MCF 10A (cell line): ENCODE data around the gene TMEM169. TPM values are rescaled to one million over a fixed set of nuclear protein-coding genes. Genes with fewer than 3 reads are reported as not detected.

Source experiments
- BruUV-seq: library from RNA; stranded (reverse); fragments of 400-500 nt; replicated peaks from 2 replicates; lab custom pipeline; 2021; lab: Mats Ljungman, UMichigan
- CTCF ChIA-PET: fragments of 300-600 bp; sonication (Branson Sonifier 250); formaldehyde crosslinking; extraction: SDS; loops from one replicate; lab custom pipeline; 2021; ENCODE audit warnings: antibody characterized with exemption, inconsistent platforms; lab: Yijun Ruan, JAX
- POLR2A ChIA-PET: fragments of 300-600, 350-650 bp; sonication (Branson Sonifier 250); formaldehyde crosslinking; extraction: SDS; loops from one replicate; lab custom pipeline; 2020; ENCODE audit warnings: antibody characterized with exemption, inconsistent platforms; lab: Yijun Ruan, JAX
- DNase-seq: peaks from one replicate; pipeline ENCODE4 v3.0.0-alpha.2; 2018; ENCODE audit not compliant: unreplicated experiment
- H3K27ac Mint-ChIP-seq: one replicate; pipeline ENCODE4 v1.8.0; 2022; ENCODE audit warnings: mild to moderate bottlenecking, low read depth, mixed read lengths; ENCODE audit not compliant: unreplicated experiment
- H3K27me3 Mint-ChIP-seq: one replicate; pipeline ENCODE4 v1.8.0; 2022; ENCODE audit warnings: mixed read lengths; ENCODE audit not compliant: insufficient read depth, unreplicated experiment
- H3K36me3 Mint-ChIP-seq: one replicate; pipeline ENCODE4 v1.8.0; 2022; ENCODE audit warnings: mild to moderate bottlenecking, moderate library complexity, mixed read lengths; ENCODE audit not compliant: insufficient read depth, unreplicated experiment
- H3K4me1 Mint-ChIP-seq: one replicate; pipeline ENCODE4 v1.8.0; 2022; ENCODE audit warnings: mixed read lengths; ENCODE audit not compliant: insufficient read depth, unreplicated experiment
- H3K4me3 Mint-ChIP-seq: one replicate; pipeline ENCODE4 v1.8.0; 2022; ENCODE audit warnings: mild to moderate bottlenecking, moderate library complexity, mixed read lengths; ENCODE audit not compliant: unreplicated experiment
- H3K9me3 Mint-ChIP-seq: one replicate; pipeline ENCODE4 v1.8.0; 2022; ENCODE audit warnings: mixed read lengths; ENCODE audit not compliant: unreplicated experiment
- intact Hi-C: fragments of 100-400 bp; cut with micrococcal nuclease; formaldehyde crosslinking; loops from 2 replicates; pipeline ENCODE4 v1.14.1; 2022
- total RNA-seq: library from RNA; stranded (reverse); gene quantifications from 2 replicates; pipeline ENCODE4 v1.2.3, GENCODE V29; 2022
- TF ChIP-seq, protein P1 (sequence below): fragments of 200-600 bp; IDR thresholded peaks from one replicate; pipeline ENCODE4 v1.8.0; 2022; ENCODE audit warnings: antibody characterized with exemption, mild to moderate bottlenecking; ENCODE audit not compliant: unreplicated experiment

TMEM169 gene
- total RNA-seq, 1 experiment from 2014 or later = 0.35 TPM

DNA sequence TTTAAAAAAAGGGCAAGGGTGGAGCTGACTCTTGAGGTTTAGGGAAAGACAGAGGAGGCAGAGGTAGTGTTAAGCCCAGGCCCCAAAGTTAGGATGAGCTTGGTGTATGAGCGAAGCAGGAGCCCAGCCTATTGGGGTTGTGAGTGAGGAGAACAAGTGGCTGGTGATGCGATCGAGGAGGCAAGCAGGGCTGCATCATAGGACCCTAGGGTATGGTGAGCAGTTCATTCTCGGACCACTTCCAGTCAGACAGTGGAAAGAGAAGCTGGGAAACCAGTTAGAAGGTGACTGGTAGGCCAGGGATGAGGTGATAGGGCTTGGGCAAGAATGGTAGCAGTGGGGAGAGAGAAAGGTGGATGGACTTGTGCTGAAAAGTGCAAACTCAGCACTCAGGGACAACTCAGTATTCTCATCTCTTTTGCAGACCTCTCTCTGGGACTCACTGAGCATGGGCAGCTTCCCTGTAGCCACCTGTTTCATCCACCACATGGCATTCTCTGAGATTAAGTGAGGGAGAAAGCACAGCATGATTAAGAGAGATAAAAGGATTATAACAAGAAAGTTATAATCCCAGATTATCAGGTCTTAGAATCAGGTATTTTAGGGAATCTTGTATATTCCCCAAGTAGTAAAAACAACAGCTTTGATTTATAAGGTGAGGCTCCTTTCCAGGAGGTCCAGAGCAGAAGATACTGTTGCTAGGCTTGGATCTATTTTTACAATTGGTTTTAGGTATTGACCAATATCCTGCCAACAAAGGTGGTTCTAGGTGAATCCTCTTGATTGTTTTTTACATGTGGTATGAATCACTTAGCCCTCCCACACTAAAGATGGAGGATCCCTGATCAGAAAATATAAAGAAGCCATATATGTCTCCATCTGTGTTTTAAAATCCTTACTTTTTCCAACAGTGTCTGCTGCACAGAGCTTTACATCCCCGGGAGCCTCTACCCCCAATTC lies 65.7 kb downstream of the TMEM169 start:
- Mint-ChIP-seq H3K27me3 (no peaks in the 10 kb centered on the region), H3K4me3 (no peak overlapping the region), H3K27ac (no peak overlapping the region), H3K4me1 (peaks cover 5% of the 10 kb centered on the region), H3K36me3 (peaks cover 37% of the 10 kb centered on the region), H3K9me3 (no peaks in the 10 kb centered on the region)
- POLR2A ChIA-PET = interaction anchor here (0.6 to 2.2 kb wide), 5 partner anchors 9 to 360 kb away, joined by 3 to 6 read pairs (median 4); no protein-coding TSS in a partner anchor
- BruUV-seq = no TSS peak
- intact Hi-C loops = no loop called here
- TF ChIP-seq, protein P1, sequence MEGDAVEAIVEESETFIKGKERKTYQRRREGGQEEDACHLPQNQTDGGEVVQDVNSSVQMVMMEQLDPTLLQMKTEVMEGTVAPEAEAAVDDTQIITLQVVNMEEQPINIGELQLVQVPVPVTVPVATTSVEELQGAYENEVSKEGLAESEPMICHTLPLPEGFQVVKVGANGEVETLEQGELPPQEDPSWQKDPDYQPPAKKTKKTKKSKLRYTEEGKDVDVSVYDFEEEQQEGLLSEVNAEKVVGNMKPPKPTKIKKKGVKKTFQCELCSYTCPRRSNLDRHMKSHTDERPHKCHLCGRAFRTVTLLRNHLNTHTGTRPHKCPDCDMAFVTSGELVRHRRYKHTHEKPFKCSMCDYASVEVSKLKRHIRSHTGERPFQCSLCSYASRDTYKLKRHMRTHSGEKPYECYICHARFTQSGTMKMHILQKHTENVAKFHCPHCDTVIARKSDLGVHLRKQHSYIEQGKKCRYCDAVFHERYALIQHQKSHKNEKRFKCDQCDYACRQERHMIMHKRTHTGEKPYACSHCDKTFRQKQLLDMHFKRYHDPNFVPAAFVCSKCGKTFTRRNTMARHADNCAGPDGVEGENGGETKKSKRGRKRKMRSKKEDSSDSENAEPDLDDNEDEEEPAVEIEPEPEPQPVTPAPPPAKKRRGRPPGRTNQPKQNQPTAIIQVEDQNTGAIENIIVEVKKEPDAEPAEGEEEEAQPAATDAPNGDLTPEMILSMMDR = no peak
- no peak for DNase-seq
- CTCF ChIA-PET = interaction anchor here (0.6 to 0.9 kb wide), 4 partner anchors 27 to 1280 kb away, joined by 3 to 5 read pairs (median 3); no protein-coding TSS in a partner anchor

DNA sequence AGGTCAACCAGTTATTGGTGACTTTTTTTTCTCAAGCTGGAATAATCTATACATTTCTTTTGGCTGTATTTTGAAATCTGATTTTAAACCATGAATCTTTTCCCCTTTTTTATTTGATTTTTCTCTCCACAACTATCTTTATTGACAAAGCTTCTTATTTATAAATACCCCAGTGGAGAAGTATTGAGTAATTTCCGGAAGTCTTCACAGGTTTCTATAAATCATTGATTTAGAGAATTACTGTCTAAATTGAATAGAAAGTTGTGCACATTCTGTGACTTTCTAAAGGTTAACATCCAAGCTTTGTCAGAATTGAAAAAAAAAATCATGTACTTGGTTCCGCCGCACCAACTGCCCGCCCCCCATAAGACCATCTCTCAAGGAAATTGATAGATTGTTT lies 67.3 kb downstream of the TMEM169 start:
- POLR2A ChIA-PET = interaction anchor here (0.9 kb wide), 1 partner anchor 40 kb away, joined by 3 read pairs; the partner anchor contains the start of gene XRCC5
- Mint-ChIP-seq H3K27ac (peak overlapping the region; percentile 27), H3K4me3 (no peak overlapping the region), H3K4me1 (peaks cover 5% of the 10 kb centered on the region), H3K36me3 (peaks cover 52% of the 10 kb centered on the region), H3K9me3 (no peaks in the 10 kb centered on the region), H3K27me3 (no peaks in the 10 kb centered on the region)
- TF ChIP-seq, protein P1 = no peak
- DNase-seq = no peak
- intact Hi-C loops = no loop called here
- CTCF ChIA-PET = interaction anchor here (0.5 to 1.7 kb wide), 5 partner anchors 7 to 300 kb away, joined by 3 to 4 read pairs (median 3); no protein-coding TSS in a partner anchor
- no TSS peak for BruUV-seq

DNA sequence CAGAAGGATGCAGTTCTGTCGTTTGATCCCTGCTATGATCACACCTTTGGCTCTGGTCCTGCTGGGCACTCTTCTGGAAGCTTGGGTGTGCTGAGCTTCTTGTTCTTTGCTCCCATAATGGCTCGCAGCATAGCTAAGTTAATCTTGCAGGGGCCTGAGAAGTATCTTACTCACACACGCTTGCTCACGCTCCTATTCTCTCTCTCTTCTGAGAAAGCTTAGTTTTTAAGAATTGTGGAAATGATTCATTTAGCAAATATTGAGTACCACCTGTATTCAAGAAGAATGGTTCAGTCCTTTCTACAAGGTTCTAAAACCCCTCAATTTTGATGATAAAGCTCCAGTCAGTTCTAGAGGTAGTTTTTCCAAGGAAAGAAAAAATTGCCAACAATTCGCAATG lies 68.0 kb downstream of the TMEM169 start:
- TF ChIP-seq, protein P1 = no peak
- DNase-seq = no peak
- Mint-ChIP-seq H3K4me3 (no peak overlapping the region), H3K4me1 (peaks cover 5% of the 10 kb centered on the region), H3K27ac (peak overlapping the region; percentile 27), H3K9me3 (no peaks in the 10 kb centered on the region), H3K36me3 (peaks cover 59% of the 10 kb centered on the region), H3K27me3 (no peaks in the 10 kb centered on the region)
- BruUV-seq = no TSS peak
- ChIA-PET POLR2A (interaction anchor here (0.8 to 1.1 kb wide), 3 partner anchors 24 to 40 kb away, joined by 3 to 4 read pairs (median 3); partner anchors contain the start of gene XRCC5), CTCF (interaction anchor here (0.5 to 1.7 kb wide), 3 partner anchors 8 to 19 kb away, joined by 3 to 4 read pairs (median 3); no protein-coding TSS in a partner anchor)
- intact Hi-C loops = no loop called here
